Measurements from ENCODE around the gene NR4A3. TPM values are rescaled to one million over a fixed set of nuclear protein-coding genes. Genes with fewer than 3 reads are reported as not detected.

The NR4A3 gene
- total and polyA plus RNA-seq, 2 of the 13 experiments (the other 11 are each of a cell fraction or from before 2014, with no cell fraction given) = 0.02 to 0.09 TPM

GRCh38 chr9:99852617-99853016 lies 30.9 kb downstream of the NR4A3 start:
- WGBS (ENCODE audit: low lambda C conversion rate) = 25% methylated on average over 4 of the region's 4 CpGs
- no TSS peak for BruUV-seq (replicated peaks)
- intact Hi-C loops (cut with micrococcal nuclease; ENCODE audit: unreplicated experiment) = no loop called here
- TF ChIP-seq ZNF282 (IDR thresholded peaks at IDR 0.05; ENCODE audit: partially characterized antibody) (no peak), ARID3A (IDR thresholded peaks at IDR 0.05; ENCODE audit: low read depth, low read length) (no peak), ZNF354B (CRISPR knock-in tag; IDR thresholded peaks at IDR 0.05) (no peak), MATR3 (CRISPR knock-in tag; IDR thresholded peaks at IDR 0.05) (no peak), RXRB (CRISPR knock-in tag; IDR thresholded peaks at IDR 0.05; ENCODE audit: borderline replicate concordance) (no peak), ZNF18 (CRISPR knock-in tag; IDR thresholded peaks at IDR 0.05; ENCODE audit: insufficient replicate concordance) (no peak), PHF8 (CRISPR knock-in tag; IDR thresholded peaks at IDR 0.05) (no peak), ARHGAP35 (CRISPR knock-in tag; IDR thresholded peaks at IDR 0.05; ENCODE audit: borderline replicate concordance) (no peak), ZZZ3 (CRISPR knock-in tag; IDR thresholded peaks at IDR 0.05; ENCODE audit: borderline replicate concordance) (no peak), ZBED4 (CRISPR knock-in tag; IDR thresholded peaks at IDR 0.05; ENCODE audit: borderline replicate concordance) (no peak), ZNF713 (CRISPR knock-in tag; IDR thresholded peaks at IDR 0.05) (no peak), ZNF772 (CRISPR knock-in tag; IDR thresholded peaks at IDR 0.05) (no peak), ZNF563 (CRISPR knock-in tag; IDR thresholded peaks at IDR 0.05) (no peak), ZFP1 (CRISPR knock-in tag; IDR thresholded peaks at IDR 0.05) (no peak), ZSCAN29 (CRISPR knock-in tag; conservative IDR thresholded peaks at IDR 0.05) (no peak), USF2 (IDR thresholded peaks at IDR 0.05; ENCODE audit: low read depth, low read length) (no peak), USF2 (CRISPR knock-in tag; IDR thresholded peaks at IDR 0.05; ENCODE audit: borderline replicate concordance) (no peak), AGO2 (optimal IDR thresholded peaks at IDR 0.05; ENCODE audit: low read depth, low read length) (no peak)

More at GRCh38 chr9:99852617-99853016, 30.9 kb downstream of the NR4A3 start:
- POLR2A ChIA-PET = no interaction called here
- in situ Hi-C loops (cut with HindIII; ENCODE audit: extremely low pct_ligation_motif_present, low pct_unique_long_range_greater_than_20kb) = no loop called here
- H3K4me2 ChIP-seq (ENCODE audit: low read depth, low read length) = no peak overlapping the region
- FAIRE-seq (no peak), ATAC-seq (no peak), DNase-seq (ENCODE audit: low spot score) (no peak)
- no peaks in the 10 kb centered on the region for H3K27me3 ChIP-seq (ENCODE audit: control insufficient read depth in 1 of 2, insufficient read depth in 2 of 2, low read length in 2 of 2)
- no peak overlapping the region for H3K27ac ChIP-seq (ENCODE audit: extremely low read length, insufficient read depth, low read length)
- no peak overlapping the region for H3K4me3 ChIP-seq (replicated peaks in 1 of 3; ENCODE audit: insufficient read depth in 1 of 3, low read depth in 2 of 3, low read length in 3 of 3)
- H3K9me3 ChIP-seq (ENCODE audit: low read length) = no peaks in the 10 kb centered on the region
- H2AFZ ChIP-seq (ENCODE audit: low read length) = no peak overlapping the region
- no peak overlapping the region for H3K9ac ChIP-seq (ENCODE audit: insufficient read depth, low read depth, low read length)
- CTCF ChIA-PET (ENCODE audit: low intra/inter-chr PET ratio, low total read pairs) = no interaction called here
- H3K4me1 ChIP-seq (ENCODE audit: insufficient read depth, low read length) = no peaks in the 10 kb centered on the region
- no peaks in the 10 kb centered on the region for H3K79me2 ChIP-seq (ENCODE audit: insufficient read depth, low read length)
- H3K36me3 ChIP-seq (replicated peaks in 1 of 2; ENCODE audit: control insufficient read depth in 1 of 2, insufficient read depth in 2 of 2, low read length in 2 of 2) = no peaks in the 10 kb centered on the region
- H4K20me1 ChIP-seq (ENCODE audit: insufficient read depth, low read length) = no peaks in the 10 kb centered on the region

Measured in HepG2 (cell line).